H1 (cell line): ENCODE results near the gene PTPRCAP.

ENCODE experiments used
- BRCA1 ChIP-seq: IDR thresholded peaks from 2 replicates; pipeline ENCODE4 v1.6.1; 2012; ENCODE audit warnings: low read depth, low read length, improper control_type of control experiment
- CTCF ChIP-seq, 3 experiments: IDR thresholded peaks; 1 replicate in 2 of 3; 2 replicates in 1 of 3; pipeline versions ENCODE4 v1.5.1 to v1.6.1; 2011; ENCODE audit warnings: low read length in 3 of 3, mild to moderate bottlenecking in 3 of 3, inconsistent platforms in 2 of 3, low read depth in 1 of 3, moderate library complexity in 1 of 3; ENCODE audit not compliant: insufficient read depth in 1 of 3; ENCODE audit errors: control extremely low read depth in 1 of 3
- E2F6 ChIP-seq: IDR thresholded peaks from 2 replicates; pipeline ENCODE4 v1.6.1; 2012; ENCODE audit warnings: inconsistent platforms
- EP300 ChIP-seq, 2 experiments: IDR thresholded peaks; 1 replicate in 1 of 2; 2 replicates in 1 of 2; pipeline ENCODE4 v1.6.1; 2011 to 2012; ENCODE audit warnings: low read depth in 2 of 2, low read length in 2 of 2, mild to moderate bottlenecking in 2 of 2, borderline replicate concordance in 1 of 2, inconsistent platforms in 1 of 2, moderate library complexity in 1 of 2
- EZH2 ChIP-seq: fragments of 200-600 bp; sonication (generic); IDR thresholded peaks from 2 replicates; pipeline ENCODE4 v1.7.1; 2012; ENCODE audit warnings: low read depth, mild to moderate bottlenecking, moderate library complexity, low read length, inconsistent platforms; ENCODE audit not compliant: severe bottlenecking
- KDM4A ChIP-seq: IDR thresholded peaks from one replicate; pipeline ENCODE4 v1.7.1; 2012; ENCODE audit warnings: low read depth, mild to moderate bottlenecking, moderate library complexity, low read length, inconsistent platforms; ENCODE audit not compliant: severe bottlenecking
- KDM5A ChIP-seq: fragments of 200-600 bp; IDR thresholded peaks from 2 replicates; pipeline ENCODE4 v1.7.1; 2012; ENCODE audit warnings: mild to moderate bottlenecking, low read length, inconsistent platforms, mixed read lengths
- POLR2A ChIP-seq, 2 experiments: IDR thresholded peaks; 1 replicate in 1 of 2; 2 replicates in 1 of 2; pipeline ENCODE4 v1.6.1; 2011; ENCODE audit warnings: low read depth in 2 of 2, low read length in 2 of 2, mild to moderate bottlenecking in 2 of 2; ENCODE audit errors: control extremely low read depth in 1 of 2
- POLR2AphosphoS5 ChIP-seq: IDR thresholded peaks from 2 replicates; pipeline ENCODE4 v1.6.1; 2011; ENCODE audit warnings: low read depth, low read length
- SIX5 ChIP-seq: IDR thresholded peaks from 2 replicates; pipeline ENCODE4 v1.6.1; 2011; ENCODE audit warnings: mild to moderate bottlenecking, low read depth, low read length
- SUZ12 ChIP-seq: fragments of 200-600 bp; sonication (generic); IDR thresholded peaks from 2 replicates; pipeline ENCODE4 v1.6.1; 2012; ENCODE audit warnings: mild to moderate bottlenecking, inconsistent platforms, low read length, moderate library complexity, mixed read lengths
- TAF1 ChIP-seq: IDR thresholded peaks from 2 replicates; pipeline ENCODE4 v1.6.1; 2011; ENCODE audit warnings: mild to moderate bottlenecking, low read depth, low read length
- TBP ChIP-seq: IDR thresholded peaks from 2 replicates; pipeline ENCODE4 v1.6.1; 2011; ENCODE audit warnings: low read depth, low read length, improper control_type of control experiment
- USF2 ChIP-seq: IDR thresholded peaks from 2 replicates; pipeline ENCODE4 v1.6.1; 2011; ENCODE audit warnings: low read length, improper control_type of control experiment

GRCh38 chr11:67404515-67405195 is 32.8 kb downstream of the PTPRCAP start:
- TF ChIP-seq E2F6 (no peak), EP300 (IDR thresholded peaks at IDR 0.05; ENCODE audit: borderline replicate concordance in 1 of 2, low read depth in 2 of 2, low read length in 2 of 2) (no peak), POLR2A (IDR thresholded peaks at IDR 0.05; ENCODE audit: control extremely low read depth in 1 of 2, low read depth in 2 of 2, low read length in 2 of 2) (no peak), CTCF (IDR thresholded peaks at IDR 0.05; ENCODE audit: control extremely low read depth in 1 of 3, insufficient read depth in 1 of 3, low read depth in 1 of 3, low read length in 3 of 3) (no peak), KDM5A (no peak), TBP (no peak), KDM4A (no peak), EZH2 (no peak), TAF1 (no peak), USF2 (no peak), BRCA1 (no peak), POLR2AphosphoS5 (no peak), SUZ12 (no peak), SIX5 (no peak)
